H1 (cell line): ENCODE measurements around the gene ZNF512. TPM values are rescaled to one million over a fixed set of nuclear protein-coding genes. Genes with fewer than 3 reads are reported as not detected.

Experiments used
- ATF3 ChIP-seq: IDR thresholded peaks from 2 replicates; pipeline ENCODE4 v1.6.1; 2011; ENCODE audit warnings: low read depth, mild to moderate bottlenecking, low read length; ENCODE audit not compliant: insufficient read depth
- CBX8 ChIP-seq: fragments of 300-800, 300-1000 bp; sonication (generic); IDR thresholded peaks from 2 replicates; pipeline ENCODE4 v1.7.1; 2016; ENCODE audit warnings: low read depth, low read length, borderline replicate concordance
- CEBPB ChIP-seq: IDR thresholded peaks from 2 replicates; pipeline ENCODE4 v1.6.1; 2012; ENCODE audit warnings: low read depth, low read length
- CHD7 ChIP-seq: fragments of 300-600 bp; sonication (generic); IDR thresholded peaks from 2 replicates; pipeline ENCODE4 v1.7.1; 2012; ENCODE audit warnings: low read length, moderate library complexity, mild to moderate bottlenecking, inconsistent platforms; ENCODE audit not compliant: insufficient replicate concordance
- EP300 ChIP-seq, 2 experiments: IDR thresholded peaks; 1 replicate in 1 of 2; 2 replicates in 1 of 2; pipeline ENCODE4 v1.6.1; 2011 to 2012; ENCODE audit warnings: low read depth in 2 of 2, low read length in 2 of 2, mild to moderate bottlenecking in 2 of 2, borderline replicate concordance in 1 of 2, inconsistent platforms in 1 of 2, moderate library complexity in 1 of 2
- RAD21 ChIP-seq, 2 experiments: IDR thresholded peaks in 1 of 2; conservative IDR thresholded peaks in 1 of 2; 2 replicates each; pipeline ENCODE4 v1.6.1; 2011; ENCODE audit warnings: low read depth in 2 of 2, low read length in 2 of 2, improper control_type of control experiment in 1 of 2, inconsistent platforms in 1 of 2, mild to moderate bottlenecking in 1 of 2, moderate library complexity in 1 of 2
- SIX5 ChIP-seq: IDR thresholded peaks from 2 replicates; pipeline ENCODE4 v1.6.1; 2011; ENCODE audit warnings: mild to moderate bottlenecking, low read depth, low read length
- YY1 ChIP-seq: IDR thresholded peaks from 2 replicates; pipeline ENCODE4 v1.6.1; 2011; ENCODE audit warnings: low read depth, mild to moderate bottlenecking, low read length
- polyA plus RNA-seq, 7 experiments: library from polyadenylated mRNA; depleted of rRNA in 3 of 7; stranded (reverse) in 5 of 7; unstranded in 2 of 7; fragments of >200 nt in 5 of 7; fragments of 200-250 nt in 2 of 7; gene quantifications; 1 replicate in 5 of 7; 2 replicates in 1 of 7; 4 replicates in 1 of 7; pipeline versions ENCODE4 v1.2.1 to v1.2.3, GENCODE V29; 2011 to 2013; ENCODE audit warnings: missing spikeins in 2 of 7, mixed read lengths in 2 of 7
- total RNA-seq: library from RNA; stranded (reverse); fragmentation: NEBNext Ultra II Directional; extraction: Animal tissue kit (Norgen Biotek cat#: 25700); gene quantifications from 2 replicates; pipeline ENCODE4 v1.2.1, GENCODE V29; 2021

The ZNF512 gene
- total and polyA plus RNA-seq, 2 of the 8 experiments (the other 6 are each of a cell fraction or from before 2014, with no cell fraction given) = 17.6 to 37.9 TPM

- no peak for TF ChIP-seq CHD7
- peak; percentile 23; the same call in 1 of the 2 replicates for TF ChIP-seq SIX5
- peak; percentile 95 for TF ChIP-seq YY1
- no peak for TF ChIP-seq RAD21 (IDR thresholded peaks at IDR 0.05 in 1 of 2, conservative IDR thresholded peaks at IDR 0.05 in 1 of 2; ENCODE audit: low read depth in 2 of 2, low read length in 2 of 2)
- TF ChIP-seq EP300 (IDR thresholded peaks at IDR 0.05; ENCODE audit: borderline replicate concordance in 1 of 2, low read depth in 2 of 2, low read length in 2 of 2) = no peak
- TF ChIP-seq ATF3 = no peak
- TF ChIP-seq CEBPB = no peak
- TF ChIP-seq CBX8 = no peak
Measured at GRCh38 chr2:27663285-27664153, 80.7 kb downstream of the ZNF512 start, which contains the start of the genes SLC4A1AP and SUPT7L (continued).
